Lower lobe of right lung (tissue), 2 donors: ENCODE results near the gene PGAP3. TPM values are rescaled to one million over a fixed set of nuclear protein-coding genes. Genes with fewer than 3 reads are reported as not detected.

Source experiments
- ATAC-seq, 2 donors: fragments of 200-7000 bp; cut with Tn5 transposase; one replicate each; pipeline ENCODE4 v1.9.1; 2020 to 2022; ENCODE audit warnings: mild to moderate bottlenecking in 2 of 2, moderate library complexity in 2 of 2
- DNase-seq: peaks from one replicate; pipeline ENCODE4 v3.0.0-alpha.2; 2020
- H3K27ac ChIP-seq: fragments of 200-600 bp; one replicate; pipeline ENCODE4 v1.8.0; 2022
- H3K27me3 ChIP-seq: fragments of 200-600 bp; one replicate; pipeline ENCODE4 v1.8.0; 2022; ENCODE audit warnings: low read depth
- H3K36me3 ChIP-seq: fragments of 200-600 bp; one replicate; pipeline ENCODE4 v1.8.0; 2022; ENCODE audit warnings: mild to moderate bottlenecking
- H3K4me1 ChIP-seq: fragments of 200-600 bp; one replicate; pipeline ENCODE4 v1.8.0; 2022
- H3K4me3 ChIP-seq: fragments of 200-600 bp; one replicate; pipeline ENCODE4 v1.8.0; 2022; ENCODE audit warnings: mild to moderate bottlenecking
- H3K9me3 ChIP-seq: fragments of 200-600 bp; one replicate; pipeline ENCODE4 v1.8.0; 2022
- CTCF ChIP-seq: fragments of 200-600 bp; IDR thresholded peaks from one replicate; pipeline ENCODE4 v1.8.0; 2022; ENCODE audit warnings: antibody characterized with exemption, mild to moderate bottlenecking
- intact Hi-C: fragments of 100-400 bp; cut with DNase I; formaldehyde crosslinking; loops from one replicate; pipeline ENCODE4 v1.11.0; 2022
- total RNA-seq: library from RNA; stranded (reverse); fragmentation: NEBNext Ultra II Directional; extraction: Animal tissue kit (Norgen Biotek cat#: 25700); gene quantifications from one replicate; pipeline ENCODE4 v1.2.1, GENCODE V29; 2021
- donor health status: DM: no; HTN: yes; CAD: no; lungs with severe emphysema.

The PGAP3 gene
- total RNA-seq, 1 donor from 2014 or later = 20.7 TPM

DNA sequence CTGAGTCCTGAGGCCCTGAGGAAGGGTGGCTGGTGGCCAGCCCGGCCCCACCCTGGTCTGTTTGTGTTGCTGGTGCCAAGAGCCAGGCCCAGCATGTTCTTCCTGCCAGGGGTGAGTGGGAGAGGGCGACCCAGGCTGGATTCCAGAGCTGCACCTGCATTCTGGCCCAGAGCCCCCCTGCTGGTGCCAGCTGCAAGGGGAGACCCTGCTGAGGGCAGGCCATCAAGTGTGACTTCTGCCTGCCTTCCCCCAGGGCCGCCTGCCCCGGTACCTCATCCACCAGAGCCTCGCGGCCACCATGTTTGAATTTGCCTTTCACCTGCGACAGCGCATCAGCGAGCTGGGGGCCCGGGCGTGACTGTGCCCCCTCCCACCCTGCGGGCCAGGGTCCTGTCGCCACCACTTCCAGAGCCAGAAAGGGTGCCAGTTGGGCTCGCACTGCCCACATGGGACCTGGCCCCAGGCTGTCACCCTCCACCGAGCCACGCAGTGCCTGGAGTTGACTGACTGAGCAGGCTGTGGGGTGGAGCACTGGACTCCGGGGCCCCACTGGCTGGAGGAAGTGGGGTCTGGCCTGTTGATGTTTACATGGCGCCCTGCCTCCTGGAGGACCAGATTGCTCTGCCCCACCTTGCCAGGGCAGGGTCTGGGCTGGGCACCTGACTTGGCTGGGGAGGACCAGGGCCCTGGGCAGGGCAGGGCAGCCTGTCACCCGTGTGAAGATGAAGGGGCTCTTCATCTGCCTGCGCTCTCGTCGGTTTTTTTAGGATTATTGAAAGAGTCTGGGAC lies 25.1 kb downstream of the PGAP3 start:
- TF ChIP-seq CTCF = no peak
- H3K4me1 ChIP-seq = peaks cover 85% of the 10 kb centered on the region
- H3K36me3 ChIP-seq = peaks cover 52% of the 10 kb centered on the region
- no peaks in the 10 kb centered on the region for H3K9me3 ChIP-seq
- H3K27ac ChIP-seq = peak overlapping the region; percentile 85
- peaks cover 20% of the 10 kb centered on the region for H3K27me3 ChIP-seq
- intact Hi-C loops = no loop called here
- no peak overlapping the region for H3K4me3 ChIP-seq
- peak in 1 of 2 donors; percentile 22 for ATAC-seq
- no peak for DNase-seq

DNA sequence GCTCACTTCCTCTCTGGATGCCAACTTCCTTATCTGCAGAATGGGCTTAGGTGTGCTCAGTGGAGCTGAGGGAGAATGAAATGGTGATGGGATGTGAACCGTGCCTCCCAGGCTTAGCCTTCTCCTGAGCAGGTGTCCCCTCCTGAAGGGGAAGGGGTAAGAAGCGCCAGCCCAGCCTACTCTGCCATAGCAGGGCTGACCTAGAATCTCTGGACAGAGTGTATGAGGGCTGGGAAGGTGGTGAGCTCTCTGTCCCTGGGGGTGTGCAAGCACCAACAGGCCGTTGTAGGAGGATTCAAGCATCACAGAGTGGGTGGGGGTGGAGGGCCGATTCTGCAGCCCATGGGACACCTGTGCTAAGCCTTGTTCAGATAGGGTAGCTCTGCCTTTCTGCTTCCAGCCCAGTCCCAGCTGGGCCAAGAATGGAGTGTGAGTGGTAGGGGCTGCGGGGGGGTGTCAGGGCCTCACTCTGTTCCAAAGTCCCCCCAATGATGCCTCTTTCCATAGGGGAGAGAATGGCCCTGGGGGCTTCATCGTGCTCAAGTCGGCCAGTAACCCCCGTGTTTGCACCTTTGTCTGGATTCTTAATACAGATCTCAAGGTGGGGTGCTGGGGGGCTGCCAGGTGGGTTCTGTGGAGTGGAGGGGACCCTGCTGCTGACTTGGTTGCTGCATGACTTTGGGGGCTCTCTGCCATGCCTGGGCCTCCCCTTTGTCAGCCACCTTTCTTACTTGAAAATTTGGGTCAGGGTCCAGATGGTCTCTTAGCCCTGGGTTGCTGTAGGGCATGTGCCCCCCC lies 25.9 kb downstream of the PGAP3 start:
- peaks cover 78% of the 10 kb centered on the region for H3K4me1 ChIP-seq
- H3K4me3 ChIP-seq = peak overlapping the region; percentile 27
- H3K27ac ChIP-seq = peak overlapping the region; percentile 85
- H3K36me3 ChIP-seq = peaks cover 60% of the 10 kb centered on the region
- H3K9me3 ChIP-seq = no peaks in the 10 kb centered on the region
- ATAC-seq (no peak), DNase-seq (no peak)
- TF ChIP-seq CTCF = no peak
- intact Hi-C loops = no loop called here
- peaks cover 12% of the 10 kb centered on the region for H3K27me3 ChIP-seq

DNA sequence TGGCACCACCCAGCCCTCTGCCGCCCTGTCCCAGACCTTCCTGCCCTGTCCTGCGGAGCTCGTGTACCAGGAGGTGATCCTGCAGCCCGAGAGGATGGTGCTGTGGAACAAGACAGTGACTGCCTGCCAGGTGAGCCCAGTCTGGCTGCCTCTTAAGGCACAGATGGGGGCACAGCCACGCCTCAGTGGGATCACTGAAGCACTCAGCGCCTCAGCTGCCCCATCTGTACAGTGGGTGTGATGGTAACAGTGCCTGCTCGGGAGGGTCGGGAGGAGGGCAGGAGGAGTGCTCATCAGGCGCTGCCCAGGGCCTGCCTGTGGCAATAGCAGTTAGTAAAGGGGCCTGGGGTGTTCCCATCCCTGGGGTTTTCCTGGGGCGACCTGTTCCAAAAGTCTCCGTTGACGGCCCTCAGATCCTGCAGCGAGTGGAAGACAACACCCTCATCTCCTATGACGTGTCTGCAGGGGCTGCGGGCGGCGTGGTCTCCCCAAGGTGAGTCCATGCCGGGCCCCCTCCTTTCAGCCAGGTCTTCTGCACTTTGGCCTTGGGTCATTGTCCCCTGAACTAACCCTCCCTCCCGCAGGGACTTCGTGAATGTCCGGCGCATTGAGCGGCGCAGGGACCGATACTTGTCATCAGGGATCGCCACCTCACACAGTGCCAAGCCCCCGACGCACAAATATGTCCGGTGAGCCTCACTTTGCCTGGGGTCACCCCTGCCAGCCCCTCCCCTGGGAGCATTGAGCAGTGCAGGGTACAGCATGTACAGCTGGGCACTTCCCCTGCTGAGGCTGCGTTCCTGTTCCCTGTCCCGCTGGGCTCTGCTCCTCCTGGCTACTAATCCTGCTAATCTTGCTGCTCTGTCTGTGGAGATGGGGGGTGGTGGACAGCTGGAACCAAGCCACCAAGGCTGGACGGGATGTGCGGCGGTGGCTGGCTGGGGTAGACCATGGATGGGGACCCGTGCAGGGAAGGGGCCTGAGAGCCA lies 27.2 kb downstream of the PGAP3 start:
- Histone ChIP-seq H3K27me3 (peaks cover under 1% of the 10 kb centered on the region), H3K9me3 (no peaks in the 10 kb centered on the region), H3K4me1 (peaks cover 67% of the 10 kb centered on the region), H3K4me3 (peak overlapping the region; percentile 27), H3K36me3 (peaks cover 67% of the 10 kb centered on the region), H3K27ac (peak overlapping the region; percentile 85)
- peak; percentile 9 to 24 for ATAC-seq
- no peak for DNase-seq
- intact Hi-C loops = no loop called here
- no peak for TF ChIP-seq CTCF

GRCh38 chr17:39660011-39660360 lies 27.9 kb downstream of the PGAP3 start:
- no peaks in the 10 kb centered on the region for H3K27me3 ChIP-seq
- H3K36me3 ChIP-seq = peaks cover 74% of the 10 kb centered on the region
- no peak for TF ChIP-seq CTCF
- peaks cover 61% of the 10 kb centered on the region for H3K4me1 ChIP-seq
- peak overlapping the region; percentile 18 for H3K4me3 ChIP-seq
- H3K27ac ChIP-seq = peak overlapping the region; percentile 85
- ATAC-seq (no peak), DNase-seq (no peak)
- intact Hi-C loops = no loop called here
- H3K9me3 ChIP-seq = no peaks in the 10 kb centered on the region
